CD8-positive, alpha-beta memory T cell (primary cell): ENCODE measurements around the gene SNX25. TPM values are rescaled to one million over a fixed set of nuclear protein-coding genes. Genes with fewer than 3 reads are reported as not detected.
A peak's percentile ranks its signal among the peaks of the same experiment; 100 is the strongest.
"Not testable (repeated sequence)": the region's sequence is repeated elsewhere in the genome, so short reads cannot be mapped to it uniquely, and the experiment has no call there.

ENCODE experiments used
- CTCF ChIA-PET: fragments of 350-600 bp; sonication (Branson Sonifier 250); formaldehyde crosslinking; loops from one replicate; lab custom pipeline; 2021; ENCODE audit warnings: antibody characterized with exemption; lab: Charles Lee
- POLR2A ChIA-PET: fragments of 350-600 bp; sonication (Branson Sonifier 250); formaldehyde crosslinking; loops from one replicate; lab custom pipeline; 2021; ENCODE audit warnings: antibody characterized with exemption; lab: Charles Lee
- DNase-seq, 5 donors: peaks; one replicate each; pipeline versions ENCODE4 v3.0.0 to v3.0.0-alpha.2; 2020 to 2022; ENCODE audit warnings: mixed read lengths in 1 of 5
- H3K27ac ChIP-seq: one replicate; pipeline ENCODE4 v1.7.0; 2013; ENCODE audit warnings: low read depth, mild to moderate bottlenecking, low read length, moderate library complexity
- H3K27me3 ChIP-seq: 2 replicates; pipeline ENCODE4 v1.7.0; 2013; ENCODE audit warnings: low read length, mild to moderate bottlenecking; ENCODE audit not compliant: insufficient read depth, poor library complexity, severe bottlenecking
- H3K36me3 ChIP-seq: 2 replicates; pipeline ENCODE4 v1.7.0; 2013; ENCODE audit warnings: mild to moderate bottlenecking, low read length, moderate library complexity; ENCODE audit not compliant: insufficient read depth
- H3K4me1 ChIP-seq: 2 replicates; pipeline ENCODE4 v1.7.0; 2013; ENCODE audit warnings: mild to moderate bottlenecking, low read length, moderate library complexity; ENCODE audit not compliant: insufficient read depth
- H3K4me3 ChIP-seq: 2 replicates; pipeline ENCODE4 v1.7.0; 2013; ENCODE audit warnings: mild to moderate bottlenecking, low read length
- H3K9me3 ChIP-seq: 2 replicates; pipeline ENCODE4 v1.7.0; 2013; ENCODE audit warnings: mild to moderate bottlenecking, low read length
- H3K27ac Mint-ChIP-seq, 8 donors: one replicate each; pipeline ENCODE4 v1.8.0; 2020 to 2021; ENCODE audit warnings: mixed read lengths in 8 of 8, mild to moderate bottlenecking in 6 of 8, inconsistent platforms in 3 of 8, moderate library complexity in 3 of 8
- H3K27me3 Mint-ChIP-seq, 2 donors: one replicate each; pipeline ENCODE4 v1.8.0; 2020 to 2021; ENCODE audit warnings: mixed read lengths in 2 of 2, mild to moderate bottlenecking in 1 of 2, moderate library complexity in 1 of 2
- H3K36me3 Mint-ChIP-seq, 3 donors: one replicate each; pipeline ENCODE4 v1.8.0; 2020 to 2021; ENCODE audit warnings: mixed read lengths in 3 of 3, inconsistent platforms in 1 of 3, mild to moderate bottlenecking in 1 of 3
- H3K4me1 Mint-ChIP-seq, 3 donors: one replicate each; pipeline ENCODE4 v1.8.0; 2020 to 2021; ENCODE audit warnings: mixed read lengths in 3 of 3, inconsistent platforms in 1 of 3, mild to moderate bottlenecking in 1 of 3
- H3K4me3 Mint-ChIP-seq, 7 donors: one replicate each; pipeline ENCODE4 v1.8.0; 2020 to 2021; ENCODE audit warnings: mixed read lengths in 7 of 7, mild to moderate bottlenecking in 6 of 7, moderate library complexity in 4 of 7, inconsistent platforms in 2 of 7
- H3K9me3 Mint-ChIP-seq, 5 donors: one replicate each; pipeline ENCODE4 v1.8.0; 2020 to 2022; ENCODE audit warnings: mixed read lengths in 5 of 5, mild to moderate bottlenecking in 3 of 5, moderate library complexity in 2 of 5, inconsistent platforms in 1 of 5
- polyA plus RNA-seq: library from polyadenylated mRNA; unstranded; fragments of 300-500 nt; fragmentation: Illumina TruSeq; gene quantifications from one replicate; pipeline ENCODE4 v1.2.3, GENCODE V29; 2021
- total RNA-seq, 2 experiments: library from RNA; stranded (reverse); gene quantifications; one replicate each; pipeline ENCODE4 v1.2.3, GENCODE V29; 2021

SNX25 gene
- total and polyA plus RNA-seq, 3 experiments from 2014 or later = 7.8 to 18.2 (median 17.7) TPM

- CTCF ChIA-PET = interaction anchor here (1.2 to 1.7 kb wide), 4 partner anchors 26 to 147 kb away, joined by 3 to 7 read pairs (median 4); no protein-coding TSS in a partner anchor
- Histone ChIP-seq H3K36me3 (no peaks in the 10 kb centered on the region), H3K27me3 (no peaks in the 10 kb centered on the region), H3K4me3 (no peak overlapping the region), H3K9me3 (no peaks in the 10 kb centered on the region), H3K4me1 (no peaks in the 10 kb centered on the region), H3K27ac (no peak overlapping the region)
- H3K36me3 Mint-ChIP-seq = peaks cover 11 to 38% (median 11%) of the 10 kb centered on the region in 3 donors
- H3K9me3 Mint-ChIP-seq = no peaks in the 10 kb centered on the region
- H3K4me1 Mint-ChIP-seq = peaks cover 38 to 68% (median 49%) of the 10 kb centered on the region in 3 donors
- DNase-seq = no peak
- POLR2A ChIA-PET = interaction anchor here (1.2 kb wide), 1 partner anchor 15 kb away, joined by 4 read pairs; no protein-coding TSS in a partner anchor
- no peak overlapping the region for H3K4me3 Mint-ChIP-seq
- H3K27ac Mint-ChIP-seq = peak overlapping the region in 3 of 8 donors; percentile 37 to 54 (median 47)
- H3K27me3 Mint-ChIP-seq = no peaks in the 10 kb centered on the region
These were observed 22.6 kb upstream of the SNX25 start for GRCh38 chr4:185186769-185187168.

GRCh38 chr4:185189606-185190305 lies 19.6 kb upstream of the SNX25 start:
- H3K36me3 ChIP-seq = no peaks in the 10 kb centered on the region
- ChIA-PET POLR2A (no interaction called here), CTCF (no interaction called here)
- Mint-ChIP-seq H3K36me3 (peaks cover 9 to 42% (median 11%) of the 10 kb centered on the region in 3 donors), H3K27me3 (no peaks in the 10 kb centered on the region), H3K9me3 (no peaks in the 10 kb centered on the region), H3K4me3 (no peak overlapping the region), H3K4me1 (peaks cover 40 to 63% (median 56%) of the 10 kb centered on the region in 3 donors), H3K27ac (peak overlapping the region in 2 of 8 donors; percentile 43 to 54)
- no peak overlapping the region for H3K4me3 ChIP-seq
- H3K4me1 ChIP-seq = no peaks in the 10 kb centered on the region
- no peaks in the 10 kb centered on the region for H3K27me3 ChIP-seq
- no peak overlapping the region for H3K27ac ChIP-seq
- H3K9me3 ChIP-seq = no peaks in the 10 kb centered on the region
- DNase-seq = no peak

- no peaks in the 10 kb centered on the region for H3K27me3 ChIP-seq
- H3K4me3 Mint-ChIP-seq = no peak overlapping the region
- POLR2A ChIA-PET = no interaction called here
- H3K4me3 ChIP-seq = no peak overlapping the region
- H3K36me3 Mint-ChIP-seq = peaks cover 9 to 45% (median 11%) of the 10 kb centered on the region in 3 donors
- no peaks in the 10 kb centered on the region for H3K9me3 Mint-ChIP-seq
- no peaks in the 10 kb centered on the region for H3K36me3 ChIP-seq
- H3K4me1 Mint-ChIP-seq = peaks cover 40 to 62% (median 57%) of the 10 kb centered on the region in 3 donors
- no peaks in the 10 kb centered on the region for H3K27me3 Mint-ChIP-seq
- H3K9me3 ChIP-seq = no peaks in the 10 kb centered on the region
- CTCF ChIA-PET = no interaction called here
- H3K27ac ChIP-seq = no peak overlapping the region
- no peak for DNase-seq
- no peaks in the 10 kb centered on the region for H3K4me1 ChIP-seq
- H3K27ac Mint-ChIP-seq = peak overlapping the region in 4 of 8 donors; percentile 22 to 69 (median 53)
These were observed 19.0 kb upstream of the SNX25 start for GRCh38 chr4:185190306-185190856.

- no peaks in the 10 kb centered on the region for H3K27me3 Mint-ChIP-seq
- no peaks in the 10 kb centered on the region for H3K27me3 ChIP-seq
- peaks cover 6 to 50% (median 11%) of the 10 kb centered on the region in 3 donors for H3K36me3 Mint-ChIP-seq
- H3K36me3 ChIP-seq = no peaks in the 10 kb centered on the region
- H3K4me1 Mint-ChIP-seq = peaks cover 37 to 63% (median 54%) of the 10 kb centered on the region in 3 donors
- POLR2A ChIA-PET = interaction anchor here (0.6 kb wide), 1 partner anchor 49 kb away, joined by 3 read pairs; no protein-coding TSS in a partner anchor
- no peak for DNase-seq
- H3K27ac Mint-ChIP-seq = peak overlapping the region in 4 of 8 donors; percentile 16 to 30 (median 26)
- H3K4me3 ChIP-seq = no peak overlapping the region
- no peaks in the 10 kb centered on the region for H3K4me1 ChIP-seq
- no peaks in the 10 kb centered on the region for H3K9me3 ChIP-seq
- H3K4me3 Mint-ChIP-seq = no peak overlapping the region
- no peaks in the 10 kb centered on the region for H3K9me3 Mint-ChIP-seq
- H3K27ac ChIP-seq = no peak overlapping the region
- CTCF ChIA-PET = interaction anchor here (1.4 kb wide), 1 partner anchor 8 kb away, joined by 9 read pairs; no protein-coding TSS in a partner anchor
These were observed 17.3 kb upstream of the SNX25 start for GRCh38 chr4:185192059-185192458.

- ChIA-PET POLR2A (no interaction called here), CTCF (interaction anchor here (1.2 kb wide), 1 partner anchor 157 kb away, joined by 3 read pairs; no protein-coding TSS in a partner anchor)
- Histone ChIP-seq H3K4me3 (no peak overlapping the region), H3K4me1 (no peaks in the 10 kb centered on the region), H3K27ac (no peak overlapping the region), H3K36me3 (no peaks in the 10 kb centered on the region), H3K27me3 (no peaks in the 10 kb centered on the region), H3K9me3 (no peaks in the 10 kb centered on the region)
- peaks cover 6 to 37% (median 6%) of the 10 kb centered on the region in 3 donors for H3K36me3 Mint-ChIP-seq
- DNase-seq = no peak
- peaks cover 33 to 54% (median 41%) of the 10 kb centered on the region in 3 donors for H3K4me1 Mint-ChIP-seq
- no peak overlapping the region for H3K4me3 Mint-ChIP-seq
- H3K9me3 Mint-ChIP-seq = no peaks in the 10 kb centered on the region
- no peaks in the 10 kb centered on the region for H3K27me3 Mint-ChIP-seq
- H3K27ac Mint-ChIP-seq = peak overlapping the region in 3 of 8 donors; percentile 10 to 64 (median 50)
These were observed 14.2 kb upstream of the SNX25 start for GRCh38 chr4:185194924-185195888.

- Mint-ChIP-seq H3K36me3 (peaks cover 0 to 32% (median 3%) of the 10 kb centered on the region in 3 donors), H3K4me3 (no peak overlapping the region), H3K27me3 (no peaks in the 10 kb centered on the region), H3K27ac (peak overlapping the region in 1 of 8 donors; percentile 58), H3K9me3 (no peaks in the 10 kb centered on the region), H3K4me1 (peaks cover 34 to 51% (median 40%) of the 10 kb centered on the region in 3 donors)
- H3K27me3 ChIP-seq = no peaks in the 10 kb centered on the region
- no peak for DNase-seq
- H3K27ac ChIP-seq = no peak overlapping the region
- H3K4me1 ChIP-seq = no peaks in the 10 kb centered on the region
- no peaks in the 10 kb centered on the region for H3K9me3 ChIP-seq
- CTCF ChIA-PET = interaction anchor here (1.2 to 2.4 kb wide), 2 partner anchors 53 to 158 kb away, joined by 3 to 5 read pairs; partner anchors contain the start of gene SLC25A4
- POLR2A ChIA-PET = interaction anchor here (1.4 kb wide), 1 partner anchor 13 kb away, joined by 3 read pairs; the partner anchor contains the start of gene SNX25
- H3K4me3 ChIP-seq = no peak overlapping the region
- H3K36me3 ChIP-seq = no peaks in the 10 kb centered on the region
These were observed 13.0 kb upstream of the SNX25 start for GRCh38 chr4:185196437-185196836.

- H3K36me3 ChIP-seq, H3K4me3 ChIP-seq, POLR2A ChIA-PET, H3K27me3 ChIP-seq, H3K9me3 ChIP-seq, H3K4me3 Mint-ChIP-seq, H3K27ac ChIP-seq, H3K9me3 Mint-ChIP-seq, DNase-seq, H3K27me3 Mint-ChIP-seq: not testable (repeated sequence)
- CTCF ChIA-PET = interaction anchor here (0.8 to 2.4 kb wide), 2 partner anchors 14 to 55 kb away, joined by 3 to 5 read pairs; partner anchors contain the start of gene SLC25A4
- peaks cover 15% of the 10 kb centered on the region for H3K4me1 ChIP-seq
- peaks cover 43 to 56% (median 49%) of the 10 kb centered on the region in 3 donors for H3K4me1 Mint-ChIP-seq
- peaks cover 0 to 27% (median 3%) of the 10 kb centered on the region in 3 donors for H3K36me3 Mint-ChIP-seq
- H3K27ac Mint-ChIP-seq = peak overlapping the region in 4 of 8 donors; percentile 29 to 83 (median 64)
These were observed 11.2 kb upstream of the SNX25 start for GRCh38 chr4:185198189-185198588.
